Fibroblast of upper back skin (primary cell): Measurements from ENCODE around the gene CD302.
"Not testable (repeated sequence)": the region's sequence is repeated elsewhere in the genome, so short reads cannot be mapped to it uniquely, and the experiment has no call there.

Experiments
- DNase-seq: peaks from one replicate; pipeline ENCODE4 v3.0.0-alpha.2; 2013

Gene CD302, protein sequence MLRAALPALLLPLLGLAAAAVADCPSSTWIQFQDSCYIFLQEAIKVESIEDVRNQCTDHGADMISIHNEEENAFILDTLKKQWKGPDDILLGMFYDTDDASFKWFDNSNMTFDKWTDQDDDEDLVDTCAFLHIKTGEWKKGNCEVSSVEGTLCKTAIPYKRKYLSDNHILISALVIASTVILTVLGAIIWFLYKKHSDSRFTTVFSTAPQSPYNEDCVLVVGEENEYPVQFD

DNA sequence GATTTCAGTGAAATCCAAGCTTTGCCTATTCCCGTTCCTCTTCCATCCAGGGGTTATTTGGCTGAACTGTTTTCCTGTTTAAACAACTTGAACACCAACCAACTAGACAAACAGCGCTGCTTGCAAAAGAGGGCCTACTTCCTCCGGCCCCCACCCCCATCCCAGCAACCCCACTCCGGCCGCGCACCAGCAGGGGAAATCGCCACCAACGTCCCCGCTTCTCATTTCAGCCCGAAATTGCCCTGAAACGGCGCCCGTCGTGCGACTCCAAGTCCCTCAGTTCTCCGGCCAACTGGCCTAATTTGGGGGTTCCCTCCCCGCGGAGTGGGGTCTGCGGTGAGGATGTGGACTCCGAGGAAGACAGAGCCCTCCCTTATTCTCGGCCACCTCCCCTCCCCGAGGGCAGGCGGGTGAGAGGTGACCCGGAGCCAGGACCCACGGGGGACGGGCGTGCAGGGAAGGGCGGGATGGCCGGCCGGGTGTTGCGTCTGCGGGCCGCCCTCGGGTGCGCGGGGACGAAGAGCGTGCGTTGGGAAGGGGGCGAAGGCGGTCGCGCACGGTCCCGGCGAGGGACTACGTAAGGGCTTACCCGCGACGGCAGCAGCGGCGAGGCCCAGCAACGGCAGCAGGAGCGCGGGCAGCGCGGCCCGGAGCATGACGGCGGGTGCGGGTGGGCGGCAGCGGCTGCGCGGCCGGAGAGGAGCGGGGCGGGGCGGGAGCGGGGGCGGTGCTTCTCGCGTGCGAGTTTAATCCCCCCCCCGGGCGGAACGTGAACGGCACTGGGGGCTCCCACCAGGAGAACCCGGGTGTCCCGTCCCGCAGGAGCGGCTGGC, at the start of gene CD302:
CD302 (minus strand) TSS at position 666 of the 833 bp plus-strand sequence; CDS start at position 656, 10 bp downstream.
- DNase-seq = peak; percentile 33

DNA sequence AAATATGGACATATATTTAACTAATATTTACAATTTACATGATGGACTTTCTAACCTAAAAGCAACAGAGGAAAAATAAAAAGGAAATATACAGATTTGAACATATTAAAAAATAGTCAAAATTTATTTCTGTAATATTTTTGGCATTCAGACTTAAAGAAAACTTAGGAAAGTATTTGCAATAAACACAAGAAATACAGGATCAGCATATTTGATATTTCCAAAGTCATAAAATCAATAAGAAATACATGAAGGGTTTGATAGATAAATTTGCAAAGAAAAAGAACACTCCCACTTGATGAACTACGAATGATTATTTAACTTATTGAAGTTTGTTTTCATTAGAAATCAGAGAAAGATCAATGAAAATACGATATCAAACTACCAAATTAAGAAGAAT, 48.6 kb upstream of the CD302 start:
- no peak for DNase-seq

DNA sequence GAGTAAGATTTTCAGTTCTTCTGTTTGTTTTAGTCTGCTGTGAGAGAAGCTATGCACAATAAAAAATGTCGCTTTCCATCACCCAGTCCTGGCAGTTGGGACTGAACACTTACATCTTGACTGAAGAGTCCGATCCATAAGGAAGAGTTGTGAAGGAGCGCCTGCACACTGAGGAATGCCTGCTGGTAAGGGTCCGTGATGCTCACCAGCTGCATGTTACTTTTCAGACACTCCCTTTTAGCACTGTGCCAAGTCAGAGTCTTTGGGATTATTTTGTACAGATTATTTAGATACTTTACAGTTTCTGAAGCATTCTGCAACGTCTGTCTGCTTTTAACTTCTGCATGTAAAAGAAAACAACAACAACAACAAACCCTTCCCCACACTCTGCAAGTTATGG, 42.6 kb upstream of the CD302 start:
- DNase-seq = no peak

DNA sequence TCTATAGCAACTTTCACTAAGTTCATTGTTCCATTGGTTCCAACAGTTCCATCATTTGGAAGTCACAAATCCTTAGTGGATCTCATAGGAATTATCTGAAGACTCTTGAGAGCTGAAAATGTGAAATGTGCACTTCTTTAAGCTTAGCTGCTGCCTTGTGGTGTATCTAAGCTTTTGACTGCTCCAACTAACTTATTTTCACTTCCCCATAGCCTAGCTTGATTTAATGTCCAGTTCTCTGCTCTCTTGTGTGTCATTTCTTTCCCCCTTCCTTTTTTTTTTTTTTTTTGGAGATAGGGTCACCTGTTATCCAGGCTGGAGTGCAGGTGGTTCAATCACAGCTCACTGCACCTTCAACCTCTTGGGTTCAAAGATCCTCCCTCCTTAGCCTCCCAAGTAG, 34.9 kb upstream of the CD302 start:
- DNase-seq = no peak

DNA sequence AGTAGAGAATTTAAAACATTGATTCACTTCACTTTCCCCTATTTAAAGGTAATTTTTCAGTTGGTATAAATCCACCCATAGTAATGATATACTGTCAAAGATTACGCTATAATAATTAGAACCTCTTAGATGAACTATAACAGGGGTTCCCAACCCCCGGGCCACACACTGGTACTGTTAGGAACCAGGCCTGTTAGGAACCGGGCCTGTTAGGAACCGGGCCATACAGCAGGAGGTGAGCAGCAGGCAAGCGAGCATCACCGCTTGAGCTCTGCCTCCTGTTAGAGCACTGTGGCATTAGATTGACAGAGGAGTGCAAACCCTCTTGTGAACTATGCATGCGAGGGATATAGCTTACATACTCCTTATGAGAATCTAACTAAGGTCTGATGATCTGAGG, 34.0 kb upstream of the CD302 start:
- DNase-seq = no peak

DNA sequence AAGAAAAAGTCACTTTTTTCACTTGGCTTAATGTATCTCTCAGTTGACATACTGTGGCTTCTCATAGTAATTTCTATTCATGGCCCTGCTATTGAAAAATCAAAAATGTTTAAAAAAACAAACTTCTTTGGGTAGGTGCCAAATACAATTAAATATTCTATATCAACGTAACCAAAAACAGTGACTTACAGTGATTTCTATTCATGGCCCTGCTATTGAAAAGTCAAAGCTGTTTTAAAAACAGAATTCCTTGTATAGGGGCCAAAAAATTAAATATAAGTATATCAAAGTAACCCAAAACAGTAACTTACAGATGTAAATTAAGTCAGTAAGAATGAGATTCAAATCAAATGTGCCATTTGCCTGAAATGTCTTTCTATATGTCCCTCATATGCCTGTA, 31.4 kb upstream of the CD302 start:
- DNase-seq = no peak

DNA sequence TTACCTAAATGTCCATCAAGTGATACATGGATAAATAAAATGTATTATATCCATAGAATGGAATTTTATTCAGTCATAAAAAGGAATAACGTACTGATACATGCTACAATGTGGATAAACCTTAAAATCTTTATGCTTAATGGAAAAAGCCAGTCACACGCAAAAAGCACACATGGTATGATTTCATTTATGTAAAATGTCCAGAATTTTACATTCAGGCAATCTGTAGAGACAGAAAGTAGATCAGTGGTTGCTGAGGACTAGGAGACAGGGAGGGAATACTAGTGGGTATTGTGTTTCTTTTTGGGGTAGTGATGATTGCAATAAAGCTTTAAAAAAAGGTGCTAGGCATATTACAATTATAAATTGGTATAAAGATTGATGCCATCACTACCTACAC, 30.7 kb upstream of the CD302 start:
- no peak for DNase-seq

DNA sequence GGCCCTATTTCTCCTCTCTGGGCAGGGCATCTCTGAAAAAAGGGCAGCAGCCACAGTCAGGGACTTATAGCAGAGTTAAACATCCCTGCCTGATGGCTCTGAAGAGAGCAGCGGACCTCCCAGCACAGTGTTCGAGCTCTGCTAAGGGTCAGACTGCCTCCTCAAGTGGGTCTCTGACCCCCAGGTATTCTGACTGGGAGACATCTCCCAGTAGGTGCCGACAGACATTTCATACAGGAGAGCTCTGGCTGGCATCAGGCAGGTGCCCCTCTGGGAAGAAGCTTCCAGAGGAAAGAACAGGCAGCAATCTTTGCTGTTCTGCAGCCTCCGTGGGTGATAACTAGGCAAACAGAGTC, 24.4 kb upstream of the CD302 start:
- DNase-seq = not testable (repeated sequence)

DNA sequence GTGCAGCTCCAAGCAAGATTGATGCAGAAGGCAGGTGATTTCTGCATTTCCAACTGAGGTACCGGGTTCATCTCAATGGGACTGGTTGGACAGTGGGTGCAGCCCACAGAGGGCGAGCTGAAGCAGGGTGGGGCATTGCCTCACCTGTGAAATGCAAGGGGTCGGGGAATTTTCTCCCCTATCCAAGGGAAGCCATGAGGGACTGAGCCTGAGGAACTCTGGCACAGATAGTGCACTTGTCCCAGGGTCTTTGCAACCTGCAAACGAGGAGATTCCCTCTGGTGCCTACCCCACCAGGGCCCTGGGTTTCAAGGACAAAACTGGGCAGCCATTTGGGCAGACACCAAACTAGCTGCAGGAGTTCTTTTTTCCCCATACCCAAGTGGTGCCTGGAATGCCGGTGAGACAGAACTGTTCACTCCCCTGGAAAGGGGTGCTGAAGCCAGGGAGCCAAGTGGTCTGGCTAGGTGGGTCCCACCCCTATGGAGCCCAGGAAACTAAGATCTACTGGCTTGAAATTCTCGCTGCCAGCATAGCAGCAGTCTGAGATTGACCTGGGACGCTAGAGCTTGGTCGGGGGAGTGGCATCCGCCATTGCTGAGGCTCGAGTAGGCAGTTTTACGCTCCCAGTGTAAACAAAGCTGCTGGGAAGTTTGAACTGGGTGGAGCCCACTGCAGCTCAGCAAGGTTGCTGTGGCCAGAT, 23.9 kb upstream of the CD302 start:
- DNase-seq = not testable (repeated sequence)

DNA sequence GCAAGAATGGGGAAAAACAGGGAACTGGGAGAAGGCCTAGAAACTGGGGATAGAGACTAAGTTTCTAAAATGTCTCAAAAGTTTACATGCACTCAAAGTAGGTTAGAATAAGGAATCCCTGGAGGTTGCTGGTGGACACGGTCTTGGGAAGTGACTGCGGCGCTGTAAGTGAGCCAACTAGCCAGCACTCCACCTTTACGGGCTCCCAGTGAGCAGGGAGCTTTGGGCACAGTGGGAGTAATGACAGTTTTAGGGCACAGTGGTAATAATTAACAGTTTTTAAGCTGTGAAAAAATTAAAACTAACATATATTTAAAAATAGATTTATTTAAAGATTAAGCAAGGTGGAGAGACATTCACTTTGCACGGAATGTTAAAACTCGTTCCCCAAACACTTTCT, 20.9 kb upstream of the CD302 start:
- DNase-seq = no peak

DNA sequence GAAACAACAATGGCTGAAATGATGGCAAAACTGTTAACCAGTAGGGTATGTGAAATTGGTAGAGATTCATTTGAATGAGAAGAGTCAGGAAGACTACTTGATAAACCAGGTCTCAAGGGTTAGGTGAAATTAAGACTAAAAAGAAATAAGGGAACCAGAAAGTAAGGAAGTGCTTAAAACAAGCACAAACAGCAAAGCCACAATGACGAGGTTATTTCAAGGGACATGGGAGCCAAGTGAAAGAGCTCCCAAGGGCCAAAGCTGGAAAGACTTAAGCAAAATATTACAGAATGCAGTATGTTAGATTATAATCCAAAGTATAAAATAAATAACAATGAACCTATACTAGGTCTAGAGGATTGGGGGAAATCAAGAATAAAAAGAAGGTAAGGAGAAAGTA, 19.3 kb upstream of the CD302 start:
- DNase-seq = no peak

DNA sequence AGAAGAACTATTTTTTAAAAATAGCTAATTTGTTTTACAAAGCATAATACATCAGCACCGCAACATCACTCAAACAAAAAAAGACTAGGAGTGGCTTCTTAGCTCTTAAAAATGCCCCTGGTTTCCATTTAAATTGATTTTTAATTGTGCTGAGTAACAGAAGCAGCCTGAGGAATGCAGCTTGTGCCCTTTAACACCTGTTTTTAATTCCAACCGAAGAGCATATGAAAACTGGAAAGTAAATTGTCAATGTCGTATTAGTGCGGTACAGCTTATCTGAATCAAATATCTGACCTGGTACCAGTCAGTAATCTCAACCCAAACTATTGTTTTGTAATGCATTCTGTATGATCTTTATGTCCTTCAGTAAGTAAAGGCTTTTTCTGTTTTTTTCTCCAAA, 13.2 kb upstream of the CD302 start:
- peak; percentile 40 for DNase-seq

DNA sequence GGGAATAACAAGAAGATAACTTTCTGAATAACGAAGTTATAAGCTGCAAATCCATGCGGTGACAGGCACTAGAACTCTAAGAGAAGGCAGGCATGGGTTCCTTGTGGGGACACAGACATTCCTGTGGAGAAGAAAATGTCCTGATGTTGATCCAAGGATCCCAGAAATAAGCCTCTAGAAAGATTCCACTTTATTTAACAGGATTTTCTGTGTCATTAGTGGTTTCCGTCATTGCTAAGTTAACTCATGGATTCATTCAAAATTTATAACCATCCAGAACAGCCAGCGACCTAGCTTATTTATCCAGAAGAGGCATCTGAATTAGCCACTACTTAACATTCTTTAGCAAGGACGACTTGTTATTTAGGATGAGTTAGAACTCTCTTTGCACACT, 10.0 kb upstream of the CD302 start:
- DNase-seq = peak; percentile 35

DNA sequence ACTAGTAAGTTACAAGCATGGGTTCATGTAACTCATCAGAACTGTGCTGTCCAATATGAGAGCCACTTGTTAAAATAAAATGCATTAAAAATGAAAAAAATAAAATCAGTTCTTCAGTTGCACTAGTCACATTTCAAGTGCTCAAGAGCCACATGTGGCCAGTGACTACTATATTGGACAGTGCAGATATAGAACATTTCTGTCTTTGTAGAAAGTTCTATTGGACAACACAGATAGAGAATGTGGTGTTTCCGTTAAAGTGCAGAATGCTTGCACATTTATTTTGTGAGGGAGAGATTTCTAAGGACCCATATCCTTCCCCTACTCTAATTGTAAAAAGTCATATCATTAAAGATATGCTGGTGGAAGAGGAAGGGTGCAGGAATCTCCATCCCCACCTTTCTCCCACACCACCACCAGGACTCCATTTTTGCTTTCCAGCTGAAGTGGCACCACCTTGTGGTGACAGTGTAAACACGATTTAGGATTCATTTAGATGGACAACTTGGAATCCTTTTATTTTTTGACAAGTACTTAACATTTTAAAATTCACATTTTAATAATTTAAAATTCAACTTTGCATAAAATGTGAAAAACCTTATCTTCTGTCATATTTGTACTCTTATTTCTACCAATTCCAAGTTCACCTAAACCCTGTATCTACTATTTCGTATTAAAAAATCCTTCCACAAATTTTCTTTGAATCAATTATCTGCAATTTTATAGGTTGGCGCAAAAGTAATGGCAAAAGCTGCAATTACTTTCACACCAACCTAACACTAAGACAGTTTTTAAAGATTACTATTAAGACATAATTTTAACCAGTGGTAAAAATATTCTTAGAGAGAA, 9.4 kb upstream of the CD302 start:
- peak; percentile 59 for DNase-seq

DNA sequence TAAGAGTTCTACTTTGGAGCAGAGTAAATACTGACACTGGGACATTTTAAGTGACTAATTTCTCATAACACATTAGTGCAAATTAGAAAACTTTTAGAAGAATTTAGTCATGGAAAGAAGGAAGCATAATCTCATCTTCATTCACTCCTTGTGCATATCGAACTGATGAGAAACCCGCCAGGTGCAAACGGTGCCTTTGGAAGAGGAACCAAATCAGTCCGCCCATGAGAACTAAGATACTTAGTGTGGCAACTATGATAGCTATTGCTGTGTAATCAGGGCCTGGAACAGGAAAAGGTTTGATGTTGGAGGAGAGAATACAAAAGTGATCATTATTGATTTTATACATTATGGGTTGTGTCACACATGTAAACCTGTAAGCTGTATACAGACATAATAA, 6.9 kb upstream of the CD302 start:
- no peak for DNase-seq

DNA sequence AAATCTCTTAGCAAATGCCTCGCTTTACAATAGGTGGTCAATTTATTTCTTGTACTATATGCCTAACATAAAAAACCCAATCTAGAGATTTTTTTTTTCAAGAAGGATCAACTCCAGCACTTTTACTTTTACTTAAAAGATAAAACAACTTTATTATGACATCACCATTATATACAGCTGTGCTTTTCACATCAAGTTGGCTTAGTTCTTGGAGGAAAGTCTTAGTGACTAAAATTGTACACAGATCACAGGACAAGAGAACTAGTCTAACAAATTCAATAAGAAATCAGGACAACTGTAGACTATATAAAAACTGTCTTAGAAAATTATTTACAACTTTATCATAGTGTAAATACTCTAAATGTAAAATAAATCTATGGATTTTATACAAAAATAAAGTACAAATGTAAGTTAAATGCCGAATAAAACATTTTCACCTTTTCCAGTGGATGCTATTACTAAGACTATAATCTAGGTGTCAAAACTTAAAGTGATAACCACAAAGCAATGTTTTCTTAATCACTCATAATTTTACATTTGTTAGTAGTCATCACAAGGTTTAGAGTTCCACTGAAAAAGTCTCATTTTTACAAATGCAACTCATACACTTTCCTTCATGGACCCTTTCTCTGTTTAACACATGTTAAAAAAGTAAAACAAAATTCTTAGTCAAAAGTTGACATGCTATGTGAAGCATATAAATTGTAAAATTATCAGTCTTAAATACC, 5.4 kb upstream of the CD302 start:
- DNase-seq = no peak

DNA sequence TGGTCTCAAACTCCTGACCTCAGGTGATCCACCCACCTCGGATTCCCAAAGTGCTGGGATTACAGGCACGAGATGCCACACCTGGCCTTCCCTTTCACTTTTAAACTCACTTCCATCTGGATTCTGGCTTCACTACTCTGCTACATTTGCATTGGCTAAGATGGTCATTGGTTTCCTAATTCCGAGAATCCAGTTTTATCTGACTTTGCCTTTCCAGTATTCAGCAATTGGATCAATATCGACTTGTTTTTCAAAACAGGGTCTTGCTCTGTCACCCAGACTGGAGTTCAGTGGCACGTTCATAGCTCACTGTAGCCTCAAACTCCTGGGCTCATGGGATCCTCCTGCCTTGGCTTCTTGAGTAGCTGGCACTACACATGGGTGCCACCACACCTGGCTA, 4.7 kb upstream of the CD302 start:
- DNase-seq = no peak

DNA sequence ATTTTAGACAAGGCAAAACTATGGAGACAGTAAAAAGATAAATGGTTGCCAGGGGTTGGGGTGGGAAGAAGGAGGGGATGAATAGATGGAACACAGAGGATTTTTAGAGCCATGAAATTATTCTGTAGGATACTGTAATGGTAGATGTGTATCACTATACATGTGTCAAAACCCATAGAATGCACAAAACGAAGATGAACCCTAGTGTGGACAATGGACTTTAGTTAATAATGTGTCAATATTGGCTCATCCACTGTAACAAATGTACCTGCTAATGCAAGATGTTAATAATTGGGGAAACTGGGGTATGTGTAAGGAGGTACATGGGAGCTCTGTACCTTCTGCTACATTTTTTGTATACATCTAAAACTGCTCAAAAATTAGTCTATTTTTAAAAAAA, 1.8 kb upstream of the CD302 start:
- no peak for DNase-seq

DNA sequence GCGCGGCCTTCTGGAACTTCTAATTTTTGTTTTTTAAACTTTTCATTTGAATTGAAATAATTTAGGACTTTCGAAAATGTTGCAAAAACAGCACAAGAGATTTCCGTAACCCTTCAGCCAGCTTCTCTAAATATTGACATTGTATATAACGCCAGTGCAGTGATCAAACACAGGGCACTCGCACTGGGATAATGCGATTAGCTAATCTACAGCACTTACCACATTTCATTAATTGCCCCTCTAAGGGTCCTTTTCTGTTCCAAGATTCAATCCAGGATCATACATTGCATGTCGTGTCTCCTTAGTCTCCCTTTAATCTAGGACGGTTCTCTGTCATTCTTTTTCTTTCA, 343 bp upstream of the CD302 start:
- DNase-seq = no peak

DNA sequence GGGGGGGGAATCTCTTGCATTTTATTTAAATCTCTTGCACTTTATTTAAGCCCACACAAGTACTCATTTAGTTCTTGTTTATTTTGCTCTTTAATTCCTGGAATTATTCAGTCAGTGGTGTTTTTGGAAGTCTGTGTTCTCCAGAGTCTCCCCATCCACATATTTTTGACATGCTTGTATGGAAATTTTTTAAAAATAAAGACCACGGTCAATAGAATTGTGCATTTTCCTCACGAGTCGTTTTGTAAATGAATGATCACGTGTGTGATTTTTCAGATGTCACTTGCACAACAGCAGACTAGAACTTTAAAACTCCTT, 824 bp downstream of the CD302 start:
- no peak for DNase-seq

DNA sequence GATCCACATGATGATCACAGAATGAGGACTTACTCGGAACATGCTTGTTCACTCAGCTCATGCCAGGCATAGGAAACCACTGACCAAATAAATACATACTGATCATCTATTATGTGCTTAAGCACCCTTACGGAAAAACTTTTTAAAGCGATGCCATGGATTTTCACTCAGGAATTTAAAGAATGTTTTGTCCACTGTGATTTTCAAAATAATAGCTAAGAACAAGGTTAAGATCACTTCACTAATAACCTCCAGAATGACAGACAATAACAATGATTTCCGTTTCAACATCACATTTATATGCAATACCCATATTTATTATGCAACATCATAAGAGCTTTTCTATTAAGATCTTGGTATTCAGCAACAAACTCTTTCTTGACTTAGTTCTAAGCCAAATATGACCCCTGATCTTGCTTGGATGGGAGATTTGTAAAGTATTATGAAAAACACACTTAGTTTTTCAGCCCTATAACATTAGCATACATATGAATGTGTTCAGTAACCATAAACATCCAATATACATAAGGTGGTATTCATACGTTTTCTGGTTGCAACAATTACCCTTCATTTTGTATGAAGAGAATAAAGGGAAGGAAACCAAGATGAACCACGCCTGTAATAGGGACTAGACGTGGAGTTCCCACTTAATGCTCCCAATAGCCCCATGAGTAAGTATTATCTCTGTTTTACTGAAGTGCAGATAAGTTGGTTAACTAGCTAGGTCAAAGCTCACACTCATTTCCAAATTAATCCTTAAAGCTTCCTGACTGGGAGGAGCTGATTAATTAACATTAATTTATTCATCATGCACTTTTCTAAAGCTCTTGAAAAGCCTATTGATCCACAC, 1.9 kb downstream of the CD302 start:
- no peak for DNase-seq

DNA sequence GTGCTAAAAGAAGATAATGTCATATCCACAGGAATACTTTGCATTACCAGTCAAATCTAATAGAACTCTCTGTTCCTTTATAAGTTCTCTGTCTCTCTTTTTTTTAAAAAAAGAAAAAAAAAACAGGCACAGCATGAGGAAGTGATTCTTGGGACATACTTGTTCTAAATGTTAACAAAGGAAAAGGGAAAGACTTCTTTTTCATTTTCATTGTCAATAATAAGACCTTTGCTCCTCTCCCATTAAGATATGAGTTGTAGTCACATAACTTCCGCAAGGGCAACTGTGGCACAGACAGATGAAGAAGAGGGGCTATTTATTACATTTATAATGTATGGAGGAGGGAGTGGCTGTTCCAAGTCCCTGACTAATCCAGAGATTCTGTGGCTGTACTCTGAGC, 4.7 kb downstream of the CD302 start:
- DNase-seq = no peak
